GM23338 (cell line): ENCODE results near the gene AK9. TPM values are rescaled to one million over a fixed set of nuclear protein-coding genes. Genes with fewer than 3 reads are reported as not detected.

ENCODE experiments used
- ATAC-seq: fragments of 200-7000 bp; cut with Tn5 transposase; 3 replicates; pipeline ENCODE4 v1.9.1; 2020
- DNase-seq: peaks from one replicate; pipeline ENCODE4 v3.0.0-alpha.2; 2015; ENCODE audit warnings: low spot score
- H2AFZ ChIP-seq: fragments of 200-600 bp; sonication (generic); 2 replicates; pipeline ENCODE4 v1.8.0; 2016; ENCODE audit warnings: antibody characterized with exemption, mild to moderate bottlenecking, moderate library complexity
- H3F3A ChIP-seq: fragments of 200-600 bp; sonication (generic); replicated peaks from 2 replicates; pipeline ENCODE4 v1.8.0; 2017; ENCODE audit warnings: antibody characterized with exemption, mixed run types, low read depth
- H3K27ac ChIP-seq: fragments of 200-600 bp; sonication (generic); 2 replicates; pipeline ENCODE4 v1.6.1; 2016; ENCODE audit warnings: low read depth
- H3K27me3 ChIP-seq: fragments of 200-600 bp; sonication (generic); 2 replicates; pipeline ENCODE4 v1.8.0; 2016; ENCODE audit warnings: mild to moderate bottlenecking, mixed run types, moderate library complexity; ENCODE audit not compliant: insufficient read depth
- H3K36me3 ChIP-seq: fragments of 200-600 bp; sonication (generic); 2 replicates; pipeline ENCODE4 v1.8.0; 2016; ENCODE audit warnings: mild to moderate bottlenecking; ENCODE audit not compliant: insufficient read depth
- H3K4me1 ChIP-seq: fragments of 200-600 bp; sonication (generic); 2 replicates; pipeline ENCODE4 v1.8.0; 2016; ENCODE audit warnings: mild to moderate bottlenecking, moderate library complexity; ENCODE audit not compliant: insufficient read depth
- H3K4me2 ChIP-seq: fragments of 200-600 bp; sonication (generic); 2 replicates; pipeline ENCODE4 v1.7.1; 2017; ENCODE audit warnings: mixed run types
- H3K4me3 ChIP-seq: fragments of 200-600 bp; sonication (generic); 2 replicates; pipeline ENCODE4 v1.6.1; 2016; ENCODE audit warnings: mixed run types
- H3K79me2 ChIP-seq: fragments of 200-600 bp; sonication (generic); replicated peaks from 2 replicates; pipeline ENCODE4 v1.8.0; 2017; ENCODE audit warnings: mild to moderate bottlenecking; ENCODE audit not compliant: insufficient read depth
- H3K9me2 ChIP-seq: fragments of 200-600 bp; sonication (generic); 2 replicates; pipeline ENCODE4 v1.8.0; 2017; ENCODE audit not compliant: insufficient read depth
- H4K20me1 ChIP-seq: fragments of 200-600 bp; sonication (generic); replicated peaks from 2 replicates; pipeline ENCODE4 v1.8.0; 2017; ENCODE audit warnings: mild to moderate bottlenecking; ENCODE audit not compliant: insufficient read depth
- H3K27ac Mint-ChIP-seq: 2 replicates; pipeline ENCODE4 v1.8.0; 2020; ENCODE audit warnings: inconsistent platforms, mild to moderate bottlenecking, moderate library complexity, mixed read lengths
- H3K27me3 Mint-ChIP-seq: 3 replicates; pipeline ENCODE4 v1.8.0; 2022; ENCODE audit warnings: low read depth, mild to moderate bottlenecking, moderate library complexity, mixed read lengths, inconsistent platforms; ENCODE audit not compliant: insufficient read depth, poor library complexity
- H3K36me3 Mint-ChIP-seq: 3 replicates; pipeline ENCODE4 v1.8.0; 2021; ENCODE audit warnings: low read depth, mild to moderate bottlenecking, inconsistent platforms, moderate library complexity, mixed read lengths
- H3K4me1 Mint-ChIP-seq: 3 replicates; pipeline ENCODE4 v1.8.0; 2020; ENCODE audit warnings: mild to moderate bottlenecking, inconsistent platforms, mixed read lengths
- H3K4me3 Mint-ChIP-seq: 3 replicates; pipeline ENCODE4 v1.8.0; 2021; ENCODE audit warnings: moderate library complexity, mild to moderate bottlenecking, inconsistent platforms, mixed read lengths
- H3K9me3 Mint-ChIP-seq: 3 replicates; pipeline ENCODE4 v1.8.0; 2020; ENCODE audit warnings: moderate library complexity, mild to moderate bottlenecking, inconsistent platforms, mixed read lengths
- JUNB ChIP-seq: IDR thresholded peaks from one replicate; pipeline ENCODE4 v1.6.1; 2016; ENCODE audit warnings: antibody characterized with exemption; ENCODE audit not compliant: unreplicated experiment
- NANOG ChIP-seq: IDR thresholded peaks from 2 replicates; pipeline ENCODE4 v1.6.1; 2016; ENCODE audit warnings: antibody characterized with exemption, borderline replicate concordance
- POLR2AphosphoS5 ChIP-seq: IDR thresholded peaks from 2 replicates; pipeline ENCODE4 v1.6.1; 2016; ENCODE audit warnings: antibody characterized with exemption, low read depth
- STAT1 ChIP-seq: IDR thresholded peaks from one replicate; pipeline ENCODE4 v1.6.1; 2016; ENCODE audit warnings: antibody characterized with exemption; ENCODE audit not compliant: unreplicated experiment
- ZNF331 ChIP-seq: fragments of 250-450 bp; sonication (Bioruptor Pico); IDR thresholded peaks from 2 replicates; pipeline ENCODE4 v1.5.0; 2020; ENCODE audit warnings: low read depth, mild to moderate bottlenecking, moderate library complexity
- ZNF462 ChIP-seq: fragments of 250-450 bp; sonication (Bioruptor Pico); IDR thresholded peaks from 2 replicates; pipeline ENCODE4 v1.5.0; 2020; ENCODE audit warnings: mild to moderate bottlenecking, moderate library complexity
- polyA plus RNA-seq: library from polyadenylated mRNA; unstranded; fragments of >200 nt; fragmentation: Nextera tagmentation; extraction: Ambion mirVana; gene quantifications from 2 replicates; pipeline ENCODE4 v1.2.1, GENCODE V29; 2016
- total RNA-seq: library from RNA; depleted of rRNA; stranded (reverse); fragments of >200 nt; shearing (Covaris generic); gene quantifications from 2 replicates; pipeline ENCODE4 v1.2.3, GENCODE V29; 2014
- TF ChIP-seq, protein P1 (sequence below): IDR thresholded peaks from 2 replicates; pipeline ENCODE4 v1.6.1; 2016; ENCODE audit warnings: antibody characterized with exemption

Gene AK9
- total and polyA plus RNA-seq, 2 experiments from 2014 or later: 2.0 to 6.4 TPM

DNA sequence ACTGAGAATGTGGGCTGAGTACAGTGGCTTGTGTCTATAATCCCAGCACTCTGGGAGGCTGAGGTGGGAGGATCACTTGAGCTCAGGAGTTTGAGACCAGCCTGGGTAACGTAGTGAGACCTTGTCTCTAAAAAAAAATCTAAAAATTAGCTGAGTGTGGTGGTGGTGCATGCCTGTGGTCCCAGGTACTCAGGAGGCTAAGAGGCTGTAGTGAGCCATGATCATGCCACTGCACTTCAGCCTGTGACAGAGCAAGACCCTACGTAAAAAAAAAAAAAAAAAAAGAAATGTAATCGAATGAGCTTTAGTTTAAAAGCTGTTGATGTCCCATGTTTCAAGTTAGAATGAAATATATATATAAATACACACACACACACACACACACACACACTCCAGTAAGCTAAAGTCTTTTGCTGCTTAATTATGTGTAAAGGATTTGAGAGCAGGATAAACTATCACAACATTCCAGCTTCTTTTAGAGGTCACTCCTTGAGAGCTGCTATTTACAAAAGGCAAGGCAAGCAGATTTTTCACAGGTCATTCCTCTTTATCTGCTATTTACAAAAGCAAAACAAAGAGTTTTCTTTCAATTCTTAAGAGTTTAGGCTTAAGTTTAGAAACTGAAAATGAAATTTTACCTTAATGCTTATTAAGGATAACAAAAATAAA lies 230.7 kb downstream of the AK9 start (continued):
- no peak for TF ChIP-seq ZNF462
- TF ChIP-seq STAT1: no peak
- no peak for TF ChIP-seq JUNB
- no peak for TF ChIP-seq POLR2AphosphoS5

DNA sequence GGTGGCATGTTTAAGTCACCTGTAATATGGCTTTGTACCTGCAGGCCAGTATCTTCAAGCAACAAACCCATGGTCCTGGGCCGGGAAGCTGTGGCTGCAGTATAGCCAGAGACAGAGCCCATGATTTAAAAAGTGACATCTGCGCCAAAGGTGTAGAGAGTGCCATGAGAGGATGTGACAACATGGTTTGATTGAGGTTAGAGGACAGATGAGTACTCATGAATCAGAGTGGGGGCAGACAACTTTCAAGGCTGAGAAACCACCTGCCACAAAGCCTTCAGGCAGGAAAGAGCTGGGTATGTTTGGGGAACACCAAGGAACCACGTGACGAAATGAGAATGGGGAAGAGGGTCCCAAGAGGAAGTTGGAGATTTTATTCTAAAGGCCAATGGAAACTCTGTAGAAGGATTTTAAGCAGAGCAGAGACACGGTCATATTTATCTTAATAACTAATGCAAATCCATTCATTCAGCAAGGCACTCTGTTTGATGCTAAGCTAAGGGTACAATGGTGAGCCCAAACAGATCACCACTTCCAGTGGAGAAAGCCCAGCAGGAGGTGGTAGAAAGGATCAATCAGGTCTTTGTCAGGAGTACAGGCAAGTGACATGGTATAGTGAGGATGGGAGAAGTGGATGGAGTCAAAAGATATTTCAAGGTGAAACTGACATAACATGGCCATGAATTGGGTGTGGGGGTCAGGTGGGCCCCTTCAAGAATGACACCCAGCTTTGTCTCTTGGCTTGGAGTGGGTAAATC lies 232.0 kb downstream of the AK9 start:
- peaks cover 35% of the 10 kb centered on the region for H3K4me1 Mint-ChIP-seq
- Histone ChIP-seq H3K27ac (no peak overlapping the region), H2AFZ (no peak overlapping the region), H3K4me3 (no peak overlapping the region), H4K20me1 (peaks cover 11% of the 10 kb centered on the region; the same call in 1 of the 2 replicates), H3K27me3 (no peaks in the 10 kb centered on the region; the same call in 1 of the 2 replicates), H3K4me1 (peaks cover 28% of the 10 kb centered on the region), H3K4me2 (no peak overlapping the region), H3K9me2 (no peaks in the 10 kb centered on the region), H3K36me3 (peaks cover 19% of the 10 kb centered on the region), H3F3A (peaks cover 9% of the 10 kb centered on the region; the same call in 1 of the 2 replicates), H3K79me2 (no peaks in the 10 kb centered on the region)
- H3K36me3 Mint-ChIP-seq: peaks cover 33% of the 10 kb centered on the region
- DNase-seq (no peak), ATAC-seq (no peak)
- peaks cover 20% of the 10 kb centered on the region for H3K27me3 Mint-ChIP-seq
- no peaks in the 10 kb centered on the region; the same call in 2 of the 3 replicates for H3K9me3 Mint-ChIP-seq
- no peak overlapping the region for H3K4me3 Mint-ChIP-seq
- H3K27ac Mint-ChIP-seq: no peak overlapping the region
- TF ChIP-seq ZNF462: no peak
- TF ChIP-seq ZNF331 (CRISPR knock-in tag): no peak
- no peak for TF ChIP-seq NANOG
- TF ChIP-seq POLR2AphosphoS5: no peak
- TF ChIP-seq, protein P1, sequence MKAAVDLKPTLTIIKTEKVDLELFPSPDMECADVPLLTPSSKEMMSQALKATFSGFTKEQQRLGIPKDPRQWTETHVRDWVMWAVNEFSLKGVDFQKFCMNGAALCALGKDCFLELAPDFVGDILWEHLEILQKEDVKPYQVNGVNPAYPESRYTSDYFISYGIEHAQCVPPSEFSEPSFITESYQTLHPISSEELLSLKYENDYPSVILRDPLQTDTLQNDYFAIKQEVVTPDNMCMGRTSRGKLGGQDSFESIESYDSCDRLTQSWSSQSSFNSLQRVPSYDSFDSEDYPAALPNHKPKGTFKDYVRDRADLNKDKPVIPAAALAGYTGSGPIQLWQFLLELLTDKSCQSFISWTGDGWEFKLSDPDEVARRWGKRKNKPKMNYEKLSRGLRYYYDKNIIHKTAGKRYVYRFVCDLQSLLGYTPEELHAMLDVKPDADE: no peak
